AG04450 (cell line): ENCODE data around the gene ATP6V1G3. TPM values are rescaled to one million over a fixed set of nuclear protein-coding genes. Genes with fewer than 3 reads are reported as not detected.
"Not testable (repeated sequence)": the region's sequence is repeated elsewhere in the genome, so short reads cannot be mapped to it uniquely, and the experiment has no call there.

ENCODE experiments used
- CTCF ChIA-PET: fragments of 300-600, 350-600 bp; formaldehyde crosslinking; extraction: SDS; loops from one replicate; lab custom pipeline; 2022; ENCODE audit warnings: antibody characterized with exemption, inconsistent platforms; lab: Charles Lee
- POLR2A ChIA-PET: fragments of 350-600 bp; formaldehyde crosslinking; extraction: SDS; loops from one replicate; lab custom pipeline; 2021; ENCODE audit warnings: antibody characterized with exemption, inconsistent platforms; lab: Yijun Ruan, JAX
- DNase-seq: peaks from one replicate; pipeline ENCODE4 v3.0.0-alpha.2; 2011; ENCODE audit warnings: low read depth, low spot score
- H3K27ac ChIP-seq: one replicate; pipeline ENCODE4 v1.5.1; 2012; ENCODE audit warnings: low read depth, low read length, control low read depth
- H3K27me3 ChIP-seq: one replicate; pipeline ENCODE4 v1.6.0; 2012; ENCODE audit warnings: low read length; ENCODE audit not compliant: control insufficient read depth, insufficient read depth
- H3K4me3 ChIP-seq: 2 replicates; pipeline ENCODE4 v1.5.1; 2011; ENCODE audit warnings: mild to moderate bottlenecking, low read depth, low read length, control low read depth
- H3K9me3 ChIP-seq: 2 replicates; pipeline ENCODE4 v1.5.1; 2012; ENCODE audit warnings: low read length; ENCODE audit not compliant: control insufficient read depth, insufficient read depth
- polyA plus RNA-seq: library from polyadenylated mRNA; depleted of rRNA; stranded (reverse); fragments of >200 nt; gene quantifications from 2 replicates; pipeline ENCODE4 v1.2.3, GENCODE V29; 2011
- TF ChIP-seq, protein P1 (sequence below): IDR thresholded peaks from 2 replicates; pipeline ENCODE4 v1.5.1; 2011; ENCODE audit warnings: low read depth, low read length, control low read depth, inconsistent platforms

ATP6V1G3 gene
- polyA plus RNA-seq, 1 experiment = not detected

- TF ChIP-seq, protein P1, sequence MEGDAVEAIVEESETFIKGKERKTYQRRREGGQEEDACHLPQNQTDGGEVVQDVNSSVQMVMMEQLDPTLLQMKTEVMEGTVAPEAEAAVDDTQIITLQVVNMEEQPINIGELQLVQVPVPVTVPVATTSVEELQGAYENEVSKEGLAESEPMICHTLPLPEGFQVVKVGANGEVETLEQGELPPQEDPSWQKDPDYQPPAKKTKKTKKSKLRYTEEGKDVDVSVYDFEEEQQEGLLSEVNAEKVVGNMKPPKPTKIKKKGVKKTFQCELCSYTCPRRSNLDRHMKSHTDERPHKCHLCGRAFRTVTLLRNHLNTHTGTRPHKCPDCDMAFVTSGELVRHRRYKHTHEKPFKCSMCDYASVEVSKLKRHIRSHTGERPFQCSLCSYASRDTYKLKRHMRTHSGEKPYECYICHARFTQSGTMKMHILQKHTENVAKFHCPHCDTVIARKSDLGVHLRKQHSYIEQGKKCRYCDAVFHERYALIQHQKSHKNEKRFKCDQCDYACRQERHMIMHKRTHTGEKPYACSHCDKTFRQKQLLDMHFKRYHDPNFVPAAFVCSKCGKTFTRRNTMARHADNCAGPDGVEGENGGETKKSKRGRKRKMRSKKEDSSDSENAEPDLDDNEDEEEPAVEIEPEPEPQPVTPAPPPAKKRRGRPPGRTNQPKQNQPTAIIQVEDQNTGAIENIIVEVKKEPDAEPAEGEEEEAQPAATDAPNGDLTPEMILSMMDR = no peak
- Histone ChIP-seq H3K27ac (no peak overlapping the region), H3K27me3 (no peaks in the 10 kb centered on the region), H3K4me3 (no peak overlapping the region), H3K9me3 (no peaks in the 10 kb centered on the region)
- ChIA-PET CTCF (no interaction called here), POLR2A (no interaction called here)
- DNase-seq = peak; percentile 2
Observed at GRCh38 chr1:198528364-198528763, 12.1 kb downstream of the ATP6V1G3 start.

DNA sequence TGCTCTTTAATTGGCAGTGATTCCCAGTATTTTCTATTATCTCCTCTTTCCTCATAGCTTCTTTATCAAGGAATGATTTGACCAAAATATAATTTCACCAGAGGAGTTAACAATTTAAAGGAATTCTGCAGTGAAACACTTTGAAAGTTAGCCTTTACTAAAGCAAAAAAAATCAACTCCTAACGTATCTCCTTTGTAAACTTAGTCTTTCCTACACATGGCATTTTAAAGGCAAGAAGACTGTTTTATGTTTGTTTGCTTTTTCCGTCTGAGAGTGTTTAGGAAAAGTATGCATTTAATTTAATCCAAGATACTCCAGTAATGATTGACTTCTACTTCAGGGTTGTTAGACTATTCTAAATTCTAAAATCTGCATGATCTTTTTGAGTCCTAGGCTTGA lies 15.9 kb downstream of the ATP6V1G3 start:
- Histone ChIP-seq H3K4me3 (no peak overlapping the region), H3K27me3 (no peaks in the 10 kb centered on the region), H3K9me3 (no peaks in the 10 kb centered on the region), H3K27ac (no peak overlapping the region)
- CTCF ChIA-PET = no interaction called here
- no peak for DNase-seq
- POLR2A ChIA-PET = no interaction called here
- TF ChIP-seq, protein P1 = no peak

- H3K9me3 ChIP-seq, DNase-seq, H3K27me3 ChIP-seq, H3K27ac ChIP-seq, POLR2A ChIA-PET, H3K4me3 ChIP-seq, CTCF ChIA-PET: not testable (repeated sequence)
Observed at GRCh38 chr1:198524127-198524526, 16.4 kb downstream of the ATP6V1G3 start.

- TF ChIP-seq, protein P1 = no peak
- POLR2A ChIA-PET = no interaction called here
- H3K9me3 ChIP-seq = no peaks in the 10 kb centered on the region
- no peak for DNase-seq
- CTCF ChIA-PET = no interaction called here
- H3K27ac ChIP-seq = no peak overlapping the region
- no peak overlapping the region for H3K4me3 ChIP-seq
- no peaks in the 10 kb centered on the region for H3K27me3 ChIP-seq
Observed at GRCh38 chr1:198523182-198523950, 17.1 kb downstream of the ATP6V1G3 start.

- ChIA-PET CTCF (no interaction called here), POLR2A (no interaction called here)
- no peak for DNase-seq
- no peaks in the 10 kb centered on the region for H3K27me3 ChIP-seq
- TF ChIP-seq, protein P1 = no peak
- H3K9me3 ChIP-seq = no peaks in the 10 kb centered on the region
- no peak overlapping the region for H3K27ac ChIP-seq
- no peak overlapping the region for H3K4me3 ChIP-seq
Observed at GRCh38 chr1:198520524-198521254, 19.8 kb downstream of the ATP6V1G3 start.
